Subcutaneous adipose tissue (tissue), 4 donors: ENCODE data around the gene RHBDD2. TPM values are rescaled to one million over a fixed set of nuclear protein-coding genes. Genes with fewer than 3 reads are reported as not detected.

Experiments
- CTCF ChIP-seq: fragments of 450-650 bp; IDR thresholded peaks from one replicate; pipeline ENCODE4 v1.5.1; 2016; ENCODE audit warnings: low read depth, mild to moderate bottlenecking, control low read depth, antibody characterized with exemption, moderate library complexity
- total RNA-seq, 4 donors: library from RNA; depleted of rRNA; stranded (reverse); fragments of >200 nt; gene quantifications; one replicate each; pipeline ENCODE4 v1.1.0, GENCODE V29; 2016

Gene RHBDD2
- total RNA-seq, 4 donors from 2014 or later = 20.5 to 36.7 (median 26.2) TPM

- TF ChIP-seq CTCF = no peak
Measured at GRCh38 chr7:75916685-75917634, 38.1 kb downstream of the RHBDD2 start.

GRCh38 chr7:75920431-75921161 is 41.8 kb downstream of the RHBDD2 start:
- no peak for TF ChIP-seq CTCF

DNA sequence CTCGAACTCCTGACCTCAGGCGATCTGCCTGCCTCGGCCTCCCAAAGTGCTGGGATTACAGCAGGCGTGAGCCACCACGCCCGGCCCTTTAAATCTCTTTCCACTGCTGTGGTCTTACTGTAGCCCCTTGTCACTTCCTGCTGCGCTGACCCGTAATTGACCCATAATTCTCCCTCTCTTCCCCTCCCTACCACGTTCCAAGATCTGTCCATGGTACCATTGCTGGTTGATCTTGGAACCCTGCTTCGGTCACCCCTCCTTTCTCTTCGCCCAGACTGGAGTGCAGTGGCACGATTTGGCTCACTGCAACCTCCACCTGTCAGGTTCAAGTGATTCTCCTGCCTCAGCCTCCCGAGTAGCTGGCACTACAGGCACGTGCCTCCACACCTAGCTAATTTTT is 42.6 kb downstream of the RHBDD2 start:
- no peak for TF ChIP-seq CTCF

DNA sequence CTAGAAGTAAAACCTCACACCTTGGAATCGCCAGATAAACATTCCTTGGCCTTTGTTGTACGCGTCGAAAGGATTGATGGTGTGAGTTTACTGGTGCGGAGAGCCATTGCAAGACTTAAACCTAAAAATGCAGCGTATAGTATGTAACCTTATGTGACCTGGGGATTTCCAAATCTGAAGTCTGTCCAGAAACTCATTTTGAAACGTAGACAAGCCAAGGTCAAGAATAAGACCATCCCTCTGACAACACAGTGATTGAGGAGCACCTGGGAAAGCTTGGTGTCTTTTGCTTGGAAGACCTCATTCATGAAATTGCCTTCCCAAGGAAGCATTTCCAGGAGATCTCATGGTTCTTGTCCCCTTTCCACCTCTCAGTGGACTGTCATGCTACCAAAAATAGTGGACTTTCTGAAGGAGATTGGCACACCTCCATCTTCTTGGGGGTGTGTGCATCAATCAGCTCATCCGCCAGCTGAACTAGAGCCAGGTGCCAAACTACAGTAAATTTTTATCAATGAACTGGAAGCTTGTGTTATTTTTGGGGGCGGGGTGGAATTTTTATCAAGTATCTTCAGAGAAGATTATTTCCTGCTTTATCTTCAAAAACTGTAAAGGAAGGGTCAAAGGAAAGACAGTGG is 44.3 kb downstream of the RHBDD2 start:
- no peak for TF ChIP-seq CTCF

DNA sequence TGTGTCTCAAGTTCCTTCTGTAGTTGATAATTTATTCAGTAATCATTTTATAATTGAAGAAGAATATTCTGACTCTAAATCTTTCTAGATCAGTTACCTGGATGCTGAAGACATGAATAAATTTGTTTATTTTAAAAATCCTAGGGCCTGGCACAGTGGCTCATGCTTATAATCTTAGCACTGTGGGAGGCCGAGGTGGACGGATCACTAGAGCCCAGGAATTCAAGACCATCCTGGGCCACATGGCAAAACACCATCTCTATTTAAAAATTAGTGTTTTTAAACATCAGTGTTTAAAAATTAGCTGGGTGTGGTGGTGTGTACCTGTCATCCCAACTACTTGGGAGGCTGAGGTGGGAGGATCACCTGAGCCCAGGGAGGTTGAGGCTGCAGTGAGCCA is 45.4 kb downstream of the RHBDD2 start:
- TF ChIP-seq CTCF = no peak

- TF ChIP-seq CTCF = no peak
Measured at GRCh38 chr7:75924889-75925288, 46.1 kb downstream of the RHBDD2 start.
